Ishikawa (cell line): ENCODE results near the gene FBXL20.

ENCODE experiments used
- EGR1 ChIP-seq: IDR thresholded peaks from 2 replicates; pipeline ENCODE4 v1.6.1; 2012
- EP300 ChIP-seq: IDR thresholded peaks from 2 replicates; pipeline ENCODE4 v1.6.1; 2012; ENCODE audit warnings: borderline replicate concordance
- TAF1 ChIP-seq: IDR thresholded peaks from 2 replicates; pipeline ENCODE4 v1.6.1; 2012; ENCODE audit warnings: low read depth, mild to moderate bottlenecking

DNA sequence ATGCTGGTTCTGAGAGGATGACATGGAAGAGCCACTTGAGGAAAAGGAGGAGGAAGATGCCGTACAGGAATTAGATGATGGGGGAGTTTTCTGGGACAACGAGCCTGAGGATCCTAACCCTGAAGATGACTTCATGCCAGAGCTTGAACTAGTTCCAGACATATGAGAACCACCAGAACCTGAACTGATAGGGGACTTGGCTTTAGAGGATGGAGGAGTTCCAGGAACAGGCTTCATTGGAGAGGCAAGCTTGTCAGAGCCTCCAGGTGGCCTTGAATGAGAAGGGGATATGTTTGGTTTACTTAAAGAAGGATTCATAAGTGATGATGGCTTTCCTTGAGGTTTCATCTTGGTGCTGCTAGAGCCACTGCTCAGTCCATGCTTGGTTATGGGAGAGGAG is 6.9 kb upstream of the FBXL20 start:
- TF ChIP-seq EGR1 (no peak), EP300 (no peak), TAF1 (no peak)
